Pericardium fibroblast (primary cell): ENCODE data around the gene GBP5. TPM values are rescaled to one million over a fixed set of nuclear protein-coding genes. Genes with fewer than 3 reads are reported as not detected.

Source experiments
- total RNA-seq: library from RNA; depleted of rRNA; stranded (reverse); fragments of >200 nt; gene quantifications from 2 replicates; pipeline ENCODE4 v1.2.3, GENCODE V29; 2015

GBP5 gene, protein sequence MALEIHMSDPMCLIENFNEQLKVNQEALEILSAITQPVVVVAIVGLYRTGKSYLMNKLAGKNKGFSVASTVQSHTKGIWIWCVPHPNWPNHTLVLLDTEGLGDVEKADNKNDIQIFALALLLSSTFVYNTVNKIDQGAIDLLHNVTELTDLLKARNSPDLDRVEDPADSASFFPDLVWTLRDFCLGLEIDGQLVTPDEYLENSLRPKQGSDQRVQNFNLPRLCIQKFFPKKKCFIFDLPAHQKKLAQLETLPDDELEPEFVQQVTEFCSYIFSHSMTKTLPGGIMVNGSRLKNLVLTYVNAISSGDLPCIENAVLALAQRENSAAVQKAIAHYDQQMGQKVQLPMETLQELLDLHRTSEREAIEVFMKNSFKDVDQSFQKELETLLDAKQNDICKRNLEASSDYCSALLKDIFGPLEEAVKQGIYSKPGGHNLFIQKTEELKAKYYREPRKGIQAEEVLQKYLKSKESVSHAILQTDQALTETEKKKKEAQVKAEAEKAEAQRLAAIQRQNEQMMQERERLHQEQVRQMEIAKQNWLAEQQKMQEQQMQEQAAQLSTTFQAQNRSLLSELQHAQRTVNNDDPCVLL
- total RNA-seq, result not detected in 2 replicates

DNA sequence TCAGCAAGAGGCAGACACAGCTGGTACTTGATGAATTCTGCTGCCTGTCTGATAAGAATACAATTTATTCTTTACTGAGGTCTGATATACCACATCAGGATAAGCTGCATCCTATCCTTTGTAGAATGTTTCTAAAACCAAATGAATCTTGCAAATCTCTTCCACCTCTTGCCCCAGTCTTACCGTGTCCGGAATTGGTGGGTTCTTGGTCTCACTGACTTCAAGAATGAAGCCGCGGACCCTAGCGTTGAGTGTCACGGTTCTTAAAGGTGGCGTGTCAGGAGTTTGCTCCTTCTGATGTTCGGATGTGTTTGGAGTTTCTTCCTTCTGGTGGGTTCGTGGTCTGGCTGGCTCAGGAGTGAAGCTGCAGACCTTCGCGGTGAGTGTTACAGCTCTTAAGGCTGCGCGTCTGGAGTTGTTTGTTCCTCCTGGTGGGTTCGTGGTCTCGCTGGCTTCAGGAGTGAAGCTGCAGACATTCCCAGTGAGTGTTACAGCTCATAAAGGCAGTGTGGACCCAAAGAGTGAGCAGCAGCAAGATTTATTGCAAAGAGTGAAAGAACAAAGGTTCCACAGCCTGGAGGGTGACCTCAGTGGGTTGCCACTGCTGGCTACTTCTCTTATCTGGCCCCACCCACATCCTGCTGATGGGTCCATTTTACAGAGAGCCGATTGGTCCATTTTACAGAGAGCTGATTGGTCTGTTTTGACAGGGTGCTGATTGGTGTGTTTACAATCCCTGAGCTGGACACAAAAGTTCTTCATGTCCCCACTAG is at the start of gene GBP5:
TSS of gene GBP5 (minus strand) at position 592 of the 773 bp plus-strand sequence. CDS start 3,305 bp downstream, outside the sequence.

Other genes starting within 250 kb of the GBP5 start
- gene GBP3, start 250.0 kb downstream of the GBP5 start, total RNA-seq, result 18.3 and 22.6 TPM in 2 replicates
- 11.7 and 32.1 TPM in 2 replicates for gene GBP1, start 207.7 kb downstream of the GBP5 start, total RNA-seq
- 2.1 and 9.4 TPM in 2 replicates for gene GBP2, start 146.7 kb downstream of the GBP5 start, total RNA-seq
- gene GBP7, start 96.9 kb downstream of the GBP5 start, total RNA-seq, result not detected in 2 replicates
- 0.17 and 0.70 TPM in 2 replicates for gene GBP4, start 73.9 kb downstream of the GBP5 start, total RNA-seq
- gene GBP6, start 91.2 kb upstream of the GBP5 start, total RNA-seq, result not detected in 2 replicates